HFF-Myc (cell line): ENCODE results near the gene RPEL1.
"Not testable (repeated sequence)": the region's sequence is repeated elsewhere in the genome, so short reads cannot be mapped to it uniquely, and the experiment has no call there.

Experiments used
- DNase-seq: peaks from one replicate; pipeline ENCODE4 v3.0.0-alpha.2; 2011; ENCODE audit warnings: low read depth; ENCODE audit errors: extremely low read depth
- H3K4me3 ChIP-seq: replicated peaks from 2 replicates; pipeline ENCODE4 v1.5.1; 2011; ENCODE audit warnings: low read depth, mild to moderate bottlenecking, control low read depth, low read length
- TF ChIP-seq, protein P1 (sequence below): IDR thresholded peaks from 2 replicates; pipeline ENCODE4 v1.5.1; 2012; ENCODE audit warnings: mild to moderate bottlenecking, low read depth, low read length, control low read depth; ENCODE audit errors: missing control alignments

Gene RPEL1

GRCh38 chr10:103203466-103203865 lies 42.2 kb upstream of the RPEL1 start:
- TF ChIP-seq, protein P1, sequence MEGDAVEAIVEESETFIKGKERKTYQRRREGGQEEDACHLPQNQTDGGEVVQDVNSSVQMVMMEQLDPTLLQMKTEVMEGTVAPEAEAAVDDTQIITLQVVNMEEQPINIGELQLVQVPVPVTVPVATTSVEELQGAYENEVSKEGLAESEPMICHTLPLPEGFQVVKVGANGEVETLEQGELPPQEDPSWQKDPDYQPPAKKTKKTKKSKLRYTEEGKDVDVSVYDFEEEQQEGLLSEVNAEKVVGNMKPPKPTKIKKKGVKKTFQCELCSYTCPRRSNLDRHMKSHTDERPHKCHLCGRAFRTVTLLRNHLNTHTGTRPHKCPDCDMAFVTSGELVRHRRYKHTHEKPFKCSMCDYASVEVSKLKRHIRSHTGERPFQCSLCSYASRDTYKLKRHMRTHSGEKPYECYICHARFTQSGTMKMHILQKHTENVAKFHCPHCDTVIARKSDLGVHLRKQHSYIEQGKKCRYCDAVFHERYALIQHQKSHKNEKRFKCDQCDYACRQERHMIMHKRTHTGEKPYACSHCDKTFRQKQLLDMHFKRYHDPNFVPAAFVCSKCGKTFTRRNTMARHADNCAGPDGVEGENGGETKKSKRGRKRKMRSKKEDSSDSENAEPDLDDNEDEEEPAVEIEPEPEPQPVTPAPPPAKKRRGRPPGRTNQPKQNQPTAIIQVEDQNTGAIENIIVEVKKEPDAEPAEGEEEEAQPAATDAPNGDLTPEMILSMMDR: no peak
- no peak overlapping the region for H3K4me3 ChIP-seq
- DNase-seq: no peak

GRCh38 chr10:103204353-103205255 lies 41.1 kb upstream of the RPEL1 start:
- no peak overlapping the region for H3K4me3 ChIP-seq
- no peak for DNase-seq
- TF ChIP-seq, protein P1: no peak

- H3K4me3 ChIP-seq, DNase-seq: not testable (repeated sequence)
Measured at GRCh38 chr10:103205401-103205800, 40.3 kb upstream of the RPEL1 start.

- DNase-seq, H3K4me3 ChIP-seq: not testable (repeated sequence)
Measured at GRCh38 chr10:103206715-103207114, 39.0 kb upstream of the RPEL1 start.

DNA sequence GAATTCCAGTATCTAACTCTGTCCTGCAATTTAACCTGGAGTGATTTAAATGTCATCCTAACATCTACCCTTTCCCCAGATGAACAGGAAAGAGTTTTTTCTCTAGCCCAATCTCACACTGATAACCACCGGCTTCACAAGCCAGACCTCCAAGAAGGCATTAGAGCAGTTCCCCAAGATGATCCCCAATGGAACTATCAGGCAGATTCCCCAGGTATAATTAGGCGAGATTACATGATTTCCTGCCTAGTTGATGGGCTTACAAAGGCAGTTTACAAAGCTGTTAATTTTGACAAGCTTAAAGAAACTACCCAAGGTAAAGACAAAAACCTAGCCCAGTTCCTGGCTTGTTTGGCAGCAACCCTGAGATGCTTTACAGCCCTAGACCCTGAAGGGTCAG lies 38.5 kb upstream of the RPEL1 start:
- TF ChIP-seq, protein P1: no peak
- no peak for DNase-seq
- H3K4me3 ChIP-seq: no peak overlapping the region

DNA sequence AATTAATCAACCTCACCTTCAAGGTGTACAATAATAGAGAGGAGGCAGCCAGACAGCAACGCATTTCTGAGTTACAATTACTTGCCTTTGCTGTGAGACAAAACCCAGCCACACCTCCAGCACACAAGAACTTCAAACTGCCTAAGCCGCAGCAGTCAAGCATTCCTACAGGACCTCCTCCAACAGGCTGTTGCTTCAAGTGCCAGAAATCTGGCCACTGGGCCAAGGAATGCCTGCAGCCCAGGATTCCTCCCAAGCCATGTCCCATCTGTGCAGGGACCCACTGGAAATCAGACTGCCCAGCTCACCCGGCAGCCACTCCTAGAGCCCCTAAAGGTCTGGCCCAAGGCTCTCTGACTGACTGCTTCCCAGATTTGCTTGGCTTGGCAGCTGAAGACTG lies 38.0 kb upstream of the RPEL1 start:
- not testable (repeated sequence) for H3K4me3 ChIP-seq, DNase-seq

DNA sequence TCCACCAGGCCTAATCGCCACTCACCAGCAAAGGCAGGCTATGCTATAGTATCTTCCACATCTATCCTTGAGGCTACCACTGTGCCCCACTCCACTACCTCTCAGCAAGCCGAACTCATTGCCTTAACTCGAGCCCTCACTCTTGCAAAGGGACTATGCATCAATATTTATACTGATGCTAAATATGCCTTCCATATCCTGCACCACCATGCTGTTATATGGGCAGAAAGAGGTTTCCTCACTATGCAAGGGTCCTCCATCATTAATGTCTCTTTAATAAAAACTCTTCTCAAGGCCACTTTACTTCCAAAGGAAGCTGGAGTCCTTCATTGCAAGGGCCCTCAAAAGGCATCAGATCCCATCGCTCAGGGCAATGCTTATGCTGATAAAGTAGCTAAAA lies 35.4 kb upstream of the RPEL1 start:
- DNase-seq, H3K4me3 ChIP-seq: not testable (repeated sequence)

DNA sequence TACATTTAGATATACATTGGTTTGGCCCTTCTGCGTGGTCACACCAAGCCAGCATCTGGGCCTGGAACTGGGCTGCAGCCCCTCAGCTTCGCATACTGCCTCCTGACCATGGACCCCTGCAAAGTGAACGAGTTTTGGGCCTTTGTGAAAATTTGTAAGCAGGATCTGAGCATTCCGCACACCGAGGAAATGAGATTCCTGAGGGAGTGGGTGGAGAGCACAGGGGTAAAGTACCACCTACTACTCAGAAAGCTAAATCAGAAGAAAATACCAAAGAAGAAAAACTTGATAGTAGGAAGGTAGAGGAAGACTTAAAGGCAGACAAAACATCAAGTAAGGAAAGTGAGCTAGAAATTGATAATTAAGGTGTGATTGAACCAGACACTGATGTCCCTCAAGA lies 30.1 kb upstream of the RPEL1 start:
- H3K4me3 ChIP-seq: no peak overlapping the region
- TF ChIP-seq, protein P1: no peak
- no peak for DNase-seq

DNA sequence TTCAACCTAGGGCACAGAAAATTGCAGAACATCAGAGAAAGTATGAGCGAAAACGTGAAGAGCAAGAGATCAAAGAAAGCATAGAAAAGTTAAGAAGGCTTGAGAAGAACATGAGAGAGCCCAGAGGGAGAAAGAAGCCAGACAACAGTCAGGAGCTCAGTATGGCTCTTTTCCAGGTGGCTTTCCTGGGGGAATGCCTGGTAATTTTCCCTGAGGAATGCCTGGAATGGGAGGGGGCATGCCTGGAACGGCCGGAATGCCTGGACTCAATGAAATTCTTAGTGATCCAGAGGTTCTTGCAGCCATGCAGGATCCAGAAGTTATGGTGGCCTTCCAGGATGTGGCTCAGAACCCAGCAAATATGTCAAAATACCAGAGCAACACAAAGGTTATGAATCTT lies 29.3 kb upstream of the RPEL1 start:
- DNase-seq: not testable (repeated sequence)

GRCh38 chr10:103224133-103224532 lies 21.6 kb upstream of the RPEL1 start:
- TF ChIP-seq, protein P1: no peak
- H3K4me3 ChIP-seq: no peak overlapping the region
- no peak for DNase-seq

More for the DNA sequence above, 29.3 kb upstream of the RPEL1 start:
- not testable (repeated sequence) for H3K4me3 ChIP-seq

DNA sequence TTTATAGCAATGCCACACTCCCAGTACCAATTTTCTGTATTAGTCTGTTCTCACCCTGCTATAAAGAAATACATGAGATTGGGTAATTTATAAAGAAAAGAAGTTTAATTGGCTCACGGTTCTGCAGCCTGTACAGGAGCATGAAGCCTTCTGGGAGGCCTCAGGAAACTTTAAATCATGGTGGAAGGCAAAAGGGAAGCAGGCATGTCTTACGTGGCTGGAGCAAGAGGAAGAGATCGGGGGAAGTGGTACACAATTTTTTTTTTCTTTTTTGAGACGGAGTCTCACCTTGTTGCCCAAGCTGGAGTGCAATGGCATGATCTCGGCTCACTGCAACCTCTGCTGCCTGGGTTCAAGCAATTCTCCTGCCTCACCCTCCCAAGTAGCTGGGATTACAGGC lies 21.0 kb upstream of the RPEL1 start:
- H3K4me3 ChIP-seq, DNase-seq: not testable (repeated sequence)
